HG03175 (cell line): Measurements from ENCODE around the gene ARL6IP5.
A peak's percentile ranks its signal among the peaks of the same experiment; 100 is the strongest.

Source experiments
- ATAC-seq: cut with Tn5 transposase; IDR thresholded peaks from one replicate; pipeline ENCODE4 v1.9.1; 2021; ENCODE audit warnings: mild to moderate bottlenecking, moderate library complexity; ENCODE audit not compliant: unreplicated experiment

Gene ARL6IP5

DNA sequence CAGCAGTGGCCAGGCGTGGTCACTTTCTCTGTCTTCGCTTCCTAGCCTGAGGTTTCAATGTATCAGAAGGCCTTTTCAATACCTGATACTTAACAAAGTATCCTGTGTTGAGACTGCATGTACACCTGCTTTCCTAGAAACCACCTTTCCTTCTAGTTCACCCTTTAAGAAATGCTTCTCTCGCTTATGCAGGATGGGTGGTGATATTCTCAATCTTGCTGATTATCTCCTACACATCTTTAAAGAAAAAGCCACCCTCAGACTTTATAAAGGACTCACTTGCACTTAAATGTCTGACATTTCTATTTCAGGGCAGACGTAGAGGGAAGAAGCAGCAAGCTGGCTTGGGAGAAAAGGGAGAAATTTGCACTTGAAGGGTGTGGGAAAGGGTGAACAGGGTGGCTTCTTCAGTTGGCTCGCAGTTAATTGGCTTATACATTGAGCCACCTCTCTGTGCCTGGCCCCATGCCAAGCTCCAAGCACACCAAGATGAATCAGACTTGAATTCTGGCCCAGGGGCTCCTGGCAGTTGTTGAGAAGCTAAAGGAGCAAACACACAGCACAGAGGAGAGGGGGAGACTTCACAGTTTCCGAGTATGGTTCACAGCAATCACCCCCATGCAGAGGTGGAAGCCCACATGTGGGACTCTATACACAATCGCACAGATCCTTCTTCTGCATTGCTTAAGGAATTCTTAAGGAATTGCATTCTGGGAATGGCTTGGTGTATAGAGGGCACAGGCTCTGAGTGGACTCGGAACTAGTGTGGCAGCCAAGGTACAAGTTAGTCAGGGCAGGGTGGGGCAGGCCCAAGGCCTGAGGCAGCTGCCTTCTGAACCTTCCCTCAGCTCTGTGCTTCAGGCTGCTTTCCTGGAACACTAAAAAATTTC, 1.3 kb downstream of the ARL6IP5 start:
- ATAC-seq, result no peak

DNA sequence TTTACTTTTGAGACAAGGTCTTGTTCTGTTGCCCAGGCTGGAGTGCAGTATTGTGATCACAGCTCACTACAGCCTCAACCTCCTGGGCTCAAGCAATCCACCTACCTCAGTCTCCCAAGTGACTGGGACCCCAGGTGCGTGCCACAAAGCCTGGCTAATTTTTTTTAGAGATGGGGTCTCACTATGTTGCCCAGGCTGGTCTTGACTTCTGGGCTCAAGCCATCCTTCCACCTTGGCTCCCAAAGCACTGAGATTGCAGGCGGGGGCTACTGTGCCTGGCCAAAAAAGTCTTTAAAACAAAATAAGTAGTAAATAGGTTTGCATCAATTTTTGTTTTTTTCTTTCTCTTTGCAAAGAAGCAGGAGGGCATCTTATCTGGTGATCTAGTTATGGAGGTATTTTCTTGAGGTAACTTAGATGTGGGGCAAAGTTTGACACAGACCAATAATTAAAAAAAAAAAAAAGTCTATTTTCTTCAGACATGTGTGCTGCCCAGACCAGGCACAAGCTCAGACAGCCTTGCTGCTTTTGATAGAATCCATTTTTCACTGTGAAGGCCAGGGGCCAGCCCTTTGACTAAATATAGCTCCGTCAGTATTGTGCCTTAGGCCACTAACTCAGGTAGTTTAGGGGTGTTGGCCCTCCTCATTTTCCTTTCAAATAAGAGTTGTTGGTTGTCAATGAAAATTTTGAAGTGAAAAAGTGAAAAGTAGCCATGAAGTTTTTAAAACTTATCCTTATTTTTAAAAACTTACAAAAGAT, 2.5 kb downstream of the ARL6IP5 start:
- no peak for ATAC-seq

DNA sequence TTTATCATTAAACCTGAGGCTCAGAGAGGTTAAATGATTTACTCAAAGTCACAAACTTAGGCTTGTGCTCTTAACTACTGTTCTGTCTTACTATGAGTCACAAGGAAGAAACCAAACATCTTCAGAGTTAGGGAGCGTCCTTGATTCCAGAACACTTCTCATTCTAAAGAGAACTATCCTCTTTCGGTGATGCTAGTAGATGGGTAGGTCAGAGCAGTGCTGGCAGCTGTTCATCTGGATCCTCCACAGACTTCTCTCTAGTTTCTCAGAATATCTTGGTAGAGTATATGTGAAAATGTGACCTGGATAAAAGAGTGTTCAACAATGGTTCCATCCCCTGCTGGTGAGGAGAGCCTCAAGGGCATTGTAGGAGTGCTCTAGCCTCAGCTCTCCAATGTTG, 3.3 kb downstream of the ARL6IP5 start:
- ATAC-seq, result peak; percentile 23

DNA sequence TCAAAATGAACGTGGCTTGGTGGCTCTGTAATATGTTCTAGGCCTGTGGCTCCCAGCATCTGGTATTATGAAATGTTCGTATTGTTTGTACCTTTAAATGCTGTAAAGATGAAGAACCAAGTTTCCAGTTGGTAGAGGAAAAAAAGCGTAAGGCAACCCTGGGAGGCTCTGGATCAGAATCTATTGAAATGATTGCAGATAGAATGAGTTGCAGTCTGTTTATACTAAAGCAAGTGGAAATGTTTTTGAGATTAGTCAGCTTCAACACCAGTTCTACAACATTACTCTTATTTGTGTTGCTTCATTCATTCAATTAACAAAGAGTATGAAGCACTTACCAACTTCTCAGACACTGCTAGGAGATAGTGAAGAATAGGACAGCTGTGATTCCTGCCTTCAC, 5.3 kb downstream of the ARL6IP5 start:
- ATAC-seq, result no peak

DNA sequence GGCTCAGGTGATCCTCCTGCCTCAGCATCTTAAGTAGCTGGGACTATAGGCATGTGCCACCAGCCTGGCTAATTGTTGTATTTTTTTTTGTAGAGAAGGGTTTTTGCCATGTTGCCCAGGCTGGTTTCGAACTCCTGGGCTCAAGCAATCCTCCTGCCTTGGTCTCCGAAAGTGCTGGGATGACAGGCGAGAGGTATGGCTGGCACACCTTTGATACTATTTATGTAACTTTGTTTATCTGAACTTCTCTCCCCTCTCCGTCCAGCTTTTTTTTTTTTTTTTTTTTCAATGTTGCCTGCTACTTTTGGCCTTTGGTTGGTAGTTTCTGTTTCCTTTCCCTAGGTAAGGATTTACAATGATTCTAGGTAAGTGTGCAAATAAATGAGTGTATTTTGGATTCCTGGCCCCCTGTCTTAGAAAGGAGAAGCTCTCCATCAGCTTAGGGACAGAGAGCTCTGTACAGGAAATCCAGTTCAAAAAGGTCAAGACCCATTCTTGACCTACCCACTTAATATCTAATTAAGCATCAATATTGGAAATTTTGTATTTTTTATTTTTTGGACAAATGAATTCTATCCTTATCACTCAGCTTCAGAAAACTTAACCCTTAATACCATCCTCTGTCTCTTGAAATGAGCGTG, 6.8 kb downstream of the ARL6IP5 start:
- no peak for ATAC-seq

DNA sequence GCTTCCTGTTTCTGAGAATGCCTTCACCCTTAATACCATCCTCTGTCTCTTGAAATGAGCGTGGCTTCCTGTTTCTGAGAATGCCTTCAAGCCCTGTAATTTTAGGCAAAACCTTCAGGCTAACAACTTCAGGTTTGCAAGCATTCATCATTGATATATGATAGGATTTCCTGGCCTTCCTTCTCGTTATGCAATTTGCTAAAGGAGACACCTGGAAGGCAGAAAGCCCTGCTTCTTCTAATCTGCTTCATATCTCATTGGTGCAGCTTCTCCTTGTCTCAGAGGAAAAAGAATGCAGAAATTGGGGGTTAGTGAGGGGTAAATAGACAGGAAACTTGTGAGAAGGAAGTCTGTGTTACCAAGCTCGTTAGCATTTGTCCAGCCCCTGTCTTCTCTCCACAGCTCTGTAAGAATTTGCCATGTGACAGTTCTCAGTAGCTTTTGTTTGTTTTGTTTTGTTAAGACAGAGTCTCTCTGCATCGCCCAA, 7.3 kb downstream of the ARL6IP5 start:
- peak; percentile 82 for ATAC-seq

DNA sequence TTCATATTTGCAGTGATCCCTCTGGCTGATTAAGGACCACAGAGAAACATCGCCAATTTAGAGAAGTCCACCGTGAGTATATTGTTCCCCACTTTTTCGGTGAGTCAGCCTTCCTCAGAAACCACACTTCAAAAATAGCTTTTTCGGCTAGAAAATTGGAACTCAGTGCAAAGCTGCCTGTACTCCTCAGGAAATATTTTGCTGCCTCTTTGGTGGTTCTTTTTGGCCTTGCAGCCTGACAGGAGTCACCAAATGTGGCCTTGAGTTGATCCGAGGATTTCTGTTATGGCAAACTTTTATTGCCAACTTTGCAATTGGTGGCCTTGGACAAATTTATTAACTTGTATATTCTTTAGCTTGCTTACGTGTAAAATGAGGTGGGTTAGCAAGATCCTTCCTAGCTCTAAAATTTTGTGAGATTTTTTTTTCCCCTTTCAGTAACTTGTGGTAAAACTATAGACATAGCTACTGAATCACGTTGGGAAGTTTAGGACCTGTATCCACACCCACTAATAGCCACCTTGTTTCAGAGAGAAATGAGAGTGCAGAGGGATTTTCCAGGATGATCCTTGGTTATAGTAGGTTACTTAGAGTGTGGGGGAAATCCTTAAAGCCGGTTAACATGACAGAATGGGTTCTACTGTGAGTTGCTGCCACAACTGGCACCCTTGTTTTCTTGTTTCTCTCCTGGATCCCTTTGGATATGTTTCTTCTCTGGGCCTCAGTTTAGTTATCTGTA, 9.9 kb downstream of the ARL6IP5 start:
- no peak for ATAC-seq

DNA sequence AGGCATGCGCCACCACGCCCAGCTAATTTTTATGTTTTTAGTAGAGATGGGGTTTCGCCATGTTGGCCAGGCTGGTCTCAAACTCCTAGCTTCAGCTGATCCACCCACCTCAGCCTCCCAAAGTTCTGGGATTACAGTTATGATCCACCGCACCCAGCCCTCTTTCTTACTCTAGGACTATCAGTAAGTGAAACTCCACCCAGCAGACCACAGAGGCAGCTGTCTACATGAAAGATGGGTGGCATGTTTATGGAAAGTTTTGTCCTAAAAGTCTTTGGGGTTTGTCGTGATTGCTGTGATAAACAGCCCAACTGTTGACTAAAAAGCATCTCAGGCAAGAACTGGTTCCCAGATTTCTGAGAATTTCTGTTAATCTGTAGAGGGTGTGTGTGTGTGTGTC, 10.9 kb downstream of the ARL6IP5 start:
- ATAC-seq, result no peak

DNA sequence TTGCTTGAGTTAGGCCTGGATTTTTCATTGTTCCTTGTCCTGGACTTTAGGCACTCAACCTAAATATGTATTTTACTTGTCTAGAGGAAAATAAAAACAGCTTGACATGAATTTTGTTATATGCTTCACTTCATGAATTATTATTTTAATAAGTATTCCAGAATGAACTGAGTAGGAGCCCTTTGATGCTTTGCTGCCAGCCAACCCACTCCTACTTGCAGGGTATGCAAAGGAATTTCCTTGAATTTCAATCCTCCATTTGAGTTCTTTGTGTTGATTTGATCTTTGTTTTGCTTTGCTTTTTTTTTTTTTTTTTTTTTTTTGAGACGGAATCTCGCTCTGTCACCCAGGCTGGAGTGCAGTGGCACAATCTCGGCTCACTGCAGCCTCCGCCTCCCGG, 11.6 kb downstream of the ARL6IP5 start:
- ATAC-seq, result no peak

DNA sequence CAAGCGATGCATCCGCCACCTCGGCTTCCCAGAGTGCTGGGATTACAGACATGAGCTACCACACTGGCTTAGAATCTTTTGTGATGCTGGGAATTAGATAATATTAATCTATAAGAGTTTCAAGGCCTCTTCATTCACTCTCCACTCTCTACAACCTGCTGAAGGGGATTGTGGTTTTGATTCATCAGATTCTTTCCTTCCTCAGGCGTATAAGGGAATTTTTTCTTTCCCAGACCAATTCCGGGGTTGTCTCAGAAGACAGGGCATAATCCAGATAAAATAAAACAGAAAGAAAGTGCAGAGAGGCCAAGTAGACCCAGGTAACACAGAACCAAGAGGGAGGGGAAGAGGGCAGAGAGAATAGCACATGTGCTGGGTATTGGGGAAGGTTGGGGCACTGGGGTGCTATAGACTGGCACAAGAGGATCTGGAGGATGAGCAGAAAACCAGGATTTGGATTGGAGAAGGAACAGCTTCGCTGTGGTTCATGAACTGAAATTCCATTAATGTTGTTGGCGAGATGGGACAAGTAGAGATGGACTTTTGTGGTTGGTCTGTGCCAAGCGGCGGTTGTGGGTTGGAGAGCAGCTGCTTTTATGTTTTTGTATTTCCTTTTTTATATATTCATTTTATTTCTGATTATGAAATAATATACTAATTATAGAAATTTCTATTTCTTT, 12.8 kb downstream of the ARL6IP5 start:
- ATAC-seq, result no peak

DNA sequence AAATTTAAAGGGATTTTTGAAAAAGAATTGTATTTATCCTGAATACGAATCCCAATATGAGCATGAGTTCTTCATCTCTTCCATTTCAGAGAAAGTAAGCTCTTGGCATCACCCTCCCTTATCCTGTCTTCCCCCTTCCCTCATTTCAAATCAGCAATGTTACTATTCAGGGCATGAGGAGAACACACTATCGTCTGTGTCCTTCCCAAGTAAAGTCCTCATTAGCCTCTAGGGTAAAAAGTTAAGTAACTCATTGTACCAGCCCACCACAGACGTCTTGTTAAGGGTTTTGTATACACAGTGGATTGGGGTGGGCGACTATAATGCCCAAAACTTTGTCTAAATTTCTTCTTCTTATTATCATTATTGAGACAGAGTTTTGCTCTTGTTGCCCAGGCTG, 14.8 kb downstream of the ARL6IP5 start:
- no peak for ATAC-seq

DNA sequence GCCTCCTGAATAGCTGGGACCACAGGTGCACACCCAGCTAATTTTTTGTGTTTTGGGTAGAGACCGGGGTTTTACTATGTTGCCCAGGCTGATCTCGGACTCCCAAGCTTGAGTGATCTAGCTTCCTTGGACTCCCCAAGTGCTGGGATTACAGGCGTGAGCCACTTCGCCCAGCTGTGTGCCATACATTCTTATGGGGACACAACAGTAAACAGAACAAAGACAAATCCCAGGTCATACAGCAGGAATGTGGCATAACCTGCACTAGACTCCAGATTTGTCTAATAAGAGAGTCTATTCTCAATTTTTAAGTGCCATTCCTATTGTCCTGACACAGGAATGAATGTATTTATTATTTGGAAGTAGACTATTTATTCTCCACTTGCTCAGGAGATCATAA, 17.6 kb downstream of the ARL6IP5 start:
- ATAC-seq, result no peak

DNA sequence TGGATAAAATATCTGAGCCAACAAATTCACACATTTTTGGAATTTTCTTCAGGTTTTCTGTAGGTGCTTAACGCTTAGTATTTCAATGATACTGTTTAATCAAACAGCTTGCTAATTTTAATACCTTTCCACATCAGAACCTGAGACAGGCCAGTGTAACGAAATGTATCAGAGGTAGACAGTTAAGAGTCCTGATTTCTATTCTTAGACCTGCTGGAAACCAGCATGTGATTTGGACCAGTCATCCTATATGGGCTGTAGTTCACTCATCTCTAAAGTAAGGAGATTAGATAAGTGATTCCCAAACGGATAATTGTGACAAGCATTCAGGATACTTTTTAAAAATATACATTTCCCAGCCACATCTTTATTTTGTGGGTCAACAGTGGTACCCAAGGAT, 18.4 kb downstream of the ARL6IP5 start:
- ATAC-seq, result no peak

DNA sequence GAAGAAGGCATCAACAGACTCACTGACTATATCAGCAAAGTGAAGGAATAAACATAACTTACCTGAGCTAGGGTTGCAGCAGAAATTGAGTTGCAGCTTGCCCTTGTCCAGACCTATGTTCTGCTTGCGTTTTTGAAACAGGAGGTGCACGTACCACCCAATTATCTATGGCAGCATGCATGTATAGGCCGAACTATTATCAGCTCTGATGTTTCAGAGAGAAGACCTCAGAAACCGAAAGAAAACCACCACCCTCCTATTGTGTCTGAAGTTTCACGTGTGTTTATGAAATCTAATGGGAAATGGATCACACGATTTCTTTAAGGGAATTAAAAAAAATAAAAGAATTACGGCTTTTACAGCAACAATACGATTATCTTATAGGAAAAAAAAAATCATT, 19.8 kb downstream of the ARL6IP5 start:
- ATAC-seq, result no peak

DNA sequence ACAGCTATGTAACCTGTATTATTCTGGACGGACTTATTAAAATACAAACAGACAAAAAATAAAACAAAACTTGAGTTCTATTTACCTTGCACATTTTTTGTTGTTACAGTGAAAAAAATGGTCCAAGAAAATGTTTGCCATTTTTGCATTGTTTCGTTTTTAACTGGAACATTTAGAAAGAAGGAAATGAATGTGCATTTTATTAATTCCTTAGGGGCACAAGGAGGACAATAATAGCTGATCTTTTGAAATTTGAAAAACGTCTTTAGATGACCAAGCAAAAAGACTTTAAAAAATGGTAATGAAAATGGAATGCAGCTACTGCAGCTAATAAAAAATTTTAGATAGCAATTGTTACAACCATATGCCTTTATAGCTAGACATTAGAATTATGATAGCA, 20.6 kb downstream of the ARL6IP5 start:
- ATAC-seq, result no peak

DNA sequence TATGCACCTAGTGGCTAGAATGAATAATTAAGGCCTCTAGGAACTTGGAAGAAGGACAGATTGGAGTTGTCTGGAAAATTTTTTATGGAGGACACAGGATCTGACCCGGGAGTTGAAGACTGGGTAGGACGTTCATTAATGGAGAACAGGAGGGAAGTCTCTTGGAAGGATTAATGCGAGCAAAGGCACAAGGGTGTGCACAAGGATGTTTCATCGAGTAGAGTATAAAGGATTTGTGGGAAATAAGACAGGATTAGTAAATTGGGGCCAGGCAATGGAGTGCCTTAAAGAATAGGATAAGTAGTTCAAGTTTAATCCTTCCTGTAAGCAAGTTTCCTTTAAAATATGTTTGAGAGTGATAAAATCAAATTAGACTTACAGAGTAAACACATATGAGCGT, 23.1 kb downstream of the ARL6IP5 start:
- ATAC-seq, result no peak

DNA sequence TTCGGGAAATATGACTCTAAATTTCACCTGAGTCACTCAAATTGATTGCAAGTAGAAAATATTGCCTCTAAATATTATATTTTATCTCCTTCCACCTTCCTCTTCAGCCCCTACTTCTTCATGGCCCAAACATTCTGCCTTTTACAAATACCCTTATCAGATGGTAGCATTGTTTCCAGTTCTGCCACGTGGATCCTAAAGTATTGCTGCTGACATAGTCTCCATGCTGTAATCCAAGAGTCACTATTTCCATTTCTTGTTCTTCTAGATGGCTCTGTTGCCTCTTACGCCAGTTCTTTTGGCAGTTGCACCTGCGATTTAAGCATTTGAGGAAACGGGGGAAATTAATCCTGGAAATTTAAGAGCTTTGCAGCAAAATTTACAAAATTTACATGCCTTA, 24.1 kb downstream of the ARL6IP5 start:
- ATAC-seq, result no peak

DNA sequence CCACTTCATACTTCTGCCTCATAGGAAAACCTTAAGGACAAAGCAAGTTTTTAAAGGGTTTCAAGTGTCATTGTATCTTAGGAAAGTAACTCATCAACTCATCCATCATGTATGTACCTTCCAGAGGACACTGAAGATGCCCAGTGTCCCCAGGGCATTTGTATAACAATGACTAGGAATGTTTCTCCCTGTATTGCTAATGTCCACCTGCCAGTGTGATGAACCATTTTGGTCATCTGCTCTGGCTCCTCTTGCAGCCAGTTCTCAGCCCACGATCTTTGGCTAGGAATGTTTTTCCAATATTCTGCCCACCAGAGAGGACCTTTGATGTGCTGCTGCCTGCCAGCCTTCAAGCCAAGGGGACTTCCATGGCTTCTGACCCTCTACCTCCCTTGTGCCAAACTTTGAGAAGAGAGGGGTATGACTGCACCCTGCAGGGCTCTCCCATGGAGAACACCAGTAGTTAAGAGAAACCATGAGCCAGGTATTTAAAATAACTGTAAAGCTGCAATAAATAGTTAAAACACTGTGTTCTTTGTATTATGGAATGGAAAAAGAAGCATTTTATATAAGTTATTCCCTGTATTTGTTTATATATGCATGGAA, 26.3 kb downstream of the ARL6IP5 start:
- ATAC-seq, result no peak

DNA sequence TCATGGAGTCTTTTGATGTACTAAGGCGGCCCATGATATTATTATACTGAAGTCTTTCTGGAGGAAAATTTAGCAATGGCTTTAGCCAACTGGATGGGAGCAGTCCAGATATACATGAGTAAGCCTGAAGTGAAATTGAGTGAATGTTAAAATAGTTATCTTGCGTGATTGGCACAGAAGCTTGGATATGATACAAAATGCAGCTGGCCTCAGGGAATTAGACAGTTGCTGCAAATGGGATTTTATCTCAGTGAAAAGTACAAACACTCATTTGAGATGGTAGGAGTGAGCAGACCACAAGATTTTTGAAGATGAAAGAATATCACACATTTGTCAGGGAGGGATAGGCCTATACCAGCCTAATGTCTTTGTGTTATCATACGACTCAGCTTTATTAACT, 28.8 kb downstream of the ARL6IP5 start:
- no peak for ATAC-seq

DNA sequence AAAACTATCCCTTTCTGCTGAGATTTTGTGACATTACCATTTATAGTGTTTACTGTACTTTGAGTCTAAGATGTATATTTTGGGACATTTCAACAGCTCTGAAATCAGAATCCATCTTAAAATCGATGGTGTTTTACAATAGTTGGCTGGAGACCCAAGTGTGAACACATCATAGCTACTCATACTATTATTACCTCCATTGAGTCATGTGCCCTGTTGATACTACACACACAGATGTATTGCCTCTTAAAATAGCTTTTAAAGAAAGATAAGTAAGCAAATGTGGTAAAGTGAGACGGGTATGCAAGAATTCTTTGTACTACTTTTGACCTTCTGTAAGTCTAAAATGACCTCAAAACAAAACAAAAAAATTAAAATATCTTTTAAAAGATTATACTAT, 31.0 kb downstream of the ARL6IP5 start:
- no peak for ATAC-seq
